ENCODE data around the gene TLR8. TPM values are rescaled to one million over a fixed set of nuclear protein-coding genes. Genes with fewer than 3 reads are reported as not detected.
"Not testable (repeated sequence)": the region's sequence is repeated elsewhere in the genome, so short reads cannot be mapped to it uniquely, and the experiment has no call there.

The TLR8 gene
- total RNA-seq, 1 donor from 2014 or later: 1.7 TPM

DNA sequence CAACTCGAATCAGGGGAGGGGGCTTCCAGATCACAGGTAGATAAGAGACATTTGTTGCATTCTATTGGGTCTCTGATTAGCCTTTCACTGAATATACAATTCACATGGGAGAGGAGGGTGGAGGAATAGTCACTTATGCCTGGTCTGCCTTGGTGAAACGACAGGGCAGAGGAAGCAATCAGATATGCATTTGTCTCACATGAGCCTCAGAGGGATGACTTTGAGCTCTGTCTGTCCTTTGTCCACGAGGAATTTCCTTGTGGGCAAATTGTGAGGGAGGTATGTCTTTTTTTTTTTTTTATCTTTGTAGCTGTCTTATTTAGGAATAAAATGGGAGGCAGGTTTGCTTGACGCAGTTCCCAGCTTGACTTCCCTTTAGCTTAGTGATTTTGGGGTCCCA, 40.0 kb downstream of the TLR8 start:
- DNase-seq (ENCODE audit: low spot score): no peak

- peak; percentile 57 for DNase-seq (ENCODE audit: low spot score)
Observed at GRCh38 chrX:12946838-12947544, 40.6 kb downstream of the TLR8 start.

DNA sequence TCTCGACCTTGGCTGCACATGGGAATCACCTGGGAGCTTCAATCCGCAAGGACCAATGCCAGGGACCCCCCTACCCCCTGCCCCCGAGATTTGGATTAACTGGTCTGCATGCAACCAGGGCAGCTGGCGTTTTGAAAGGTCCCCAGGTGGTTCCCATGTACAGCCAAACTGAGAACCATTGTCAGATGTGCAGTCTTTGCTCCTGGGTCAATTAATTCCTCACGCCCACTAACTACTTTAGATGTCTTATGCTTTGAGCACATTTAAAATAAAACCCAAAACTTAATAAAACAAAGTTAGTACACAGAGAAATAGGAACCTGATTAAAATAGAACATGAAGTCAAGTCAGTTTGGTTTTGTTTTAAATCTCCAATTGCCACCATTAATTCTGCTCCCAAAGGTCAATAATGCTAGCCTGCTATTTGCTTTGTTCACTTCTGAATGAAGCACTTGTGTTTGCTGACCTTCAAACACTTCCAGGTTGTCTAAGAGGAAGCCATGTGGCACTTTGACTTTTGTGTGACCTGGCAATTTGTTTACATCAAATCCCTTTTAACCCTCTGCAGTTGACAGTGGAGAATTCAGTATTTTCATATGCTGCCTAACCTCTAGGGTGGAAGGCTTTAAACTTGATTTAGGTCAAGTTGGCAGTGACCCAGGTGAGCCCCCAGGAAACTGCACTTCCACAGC, 41.3 kb downstream of the TLR8 start:
- no peak for DNase-seq (ENCODE audit: low spot score)

DNA sequence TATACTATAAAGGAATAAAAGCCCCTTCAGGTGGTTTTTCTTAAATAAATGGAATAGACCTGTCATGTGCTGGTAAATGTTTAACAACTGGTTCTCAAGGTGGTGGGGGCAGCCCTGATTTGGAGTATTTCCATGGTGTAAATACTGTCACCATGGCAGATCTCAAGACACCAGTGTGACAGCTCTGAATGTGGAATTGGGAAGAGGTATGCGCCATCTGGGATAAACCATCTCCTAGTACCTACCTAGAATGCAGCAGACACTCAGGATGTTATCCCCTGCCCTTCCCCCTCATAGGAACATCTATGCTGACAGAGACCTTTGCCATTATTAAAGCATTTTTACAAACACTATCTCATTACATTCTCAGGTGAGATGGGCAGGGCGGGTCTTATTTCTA, 42.1 kb downstream of the TLR8 start:
- DNase-seq (ENCODE audit: low spot score): no peak

DNA sequence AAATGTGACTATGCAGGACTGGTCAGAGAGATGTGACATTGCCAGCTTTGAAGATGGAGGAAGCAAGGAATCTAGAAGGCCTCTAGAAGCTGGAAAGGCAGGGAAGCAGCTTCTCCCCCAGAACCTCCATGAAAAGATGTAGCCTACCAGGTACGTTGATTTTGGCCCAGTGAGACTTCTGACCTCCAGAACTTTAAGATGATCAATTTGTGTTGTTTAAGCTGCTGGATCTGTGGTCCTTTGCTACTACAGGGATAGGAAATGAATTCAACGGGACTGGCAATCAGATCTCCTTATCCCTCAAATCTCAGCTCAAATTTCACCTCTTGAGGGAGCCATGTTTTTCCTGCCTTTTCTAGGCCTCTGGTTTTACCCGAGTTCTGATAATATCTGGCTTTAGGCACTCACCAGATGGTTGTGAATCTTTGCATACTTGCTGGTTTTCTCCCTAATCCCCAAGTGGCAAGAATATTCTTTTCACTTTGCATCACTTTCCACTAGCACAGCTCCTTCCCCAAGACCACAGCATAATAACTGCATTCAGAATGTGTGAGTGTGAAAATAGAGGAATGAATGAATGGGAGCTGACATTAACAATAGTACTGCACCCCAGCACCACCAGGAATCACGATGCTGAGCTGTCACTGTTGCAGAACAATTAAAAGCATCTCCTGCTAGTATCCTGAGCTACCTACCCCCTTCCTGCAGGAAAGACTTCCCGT, 42.9 kb downstream of the TLR8 start:
- DNase-seq (ENCODE audit: low spot score): no peak

- DNase-seq (ENCODE audit: low spot score): peak; percentile 85
Observed at GRCh38 chrX:12949927-12950656, 43.7 kb downstream of the TLR8 start.

DNA sequence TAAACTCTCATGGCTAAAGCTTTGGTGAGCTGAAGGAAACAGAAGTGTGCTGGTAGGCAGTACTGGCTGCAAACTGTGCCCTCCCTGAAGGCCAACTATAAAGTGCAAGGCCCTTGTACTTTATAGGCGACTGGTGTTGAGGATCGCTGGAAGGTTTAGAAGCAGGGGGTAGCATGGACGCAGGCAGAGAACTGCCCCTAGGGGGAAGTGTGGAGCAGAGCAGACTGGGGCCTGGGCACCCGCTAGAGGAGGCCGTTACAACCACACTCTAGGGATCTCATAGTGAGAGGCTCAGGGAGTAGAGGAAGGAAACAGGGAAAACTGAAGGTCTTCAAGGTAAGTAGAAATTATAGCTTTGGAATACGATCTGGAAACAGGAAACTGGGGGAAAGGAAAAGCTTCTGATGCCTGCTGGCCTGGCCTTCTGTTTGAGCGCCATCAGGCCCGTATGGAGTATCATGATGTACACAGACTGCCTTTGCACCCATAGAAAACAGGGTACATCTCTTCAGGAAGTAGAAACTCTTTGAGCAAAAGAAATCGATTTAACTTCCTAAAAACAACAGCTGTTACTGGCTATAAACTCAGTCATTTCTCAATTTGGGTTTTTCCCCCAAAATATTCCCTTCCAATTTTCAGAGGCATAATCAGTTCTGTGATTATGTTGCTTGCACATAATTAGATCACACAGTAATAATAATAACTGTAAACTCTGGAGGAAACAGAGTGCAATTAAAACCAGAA, 44.6 kb downstream of the TLR8 start:
- DNase-seq (ENCODE audit: low spot score): no peak

GRCh38 chrX:12951595-12951975, 45.2 kb downstream of the TLR8 start:
- no peak for DNase-seq (ENCODE audit: low spot score)

DNA sequence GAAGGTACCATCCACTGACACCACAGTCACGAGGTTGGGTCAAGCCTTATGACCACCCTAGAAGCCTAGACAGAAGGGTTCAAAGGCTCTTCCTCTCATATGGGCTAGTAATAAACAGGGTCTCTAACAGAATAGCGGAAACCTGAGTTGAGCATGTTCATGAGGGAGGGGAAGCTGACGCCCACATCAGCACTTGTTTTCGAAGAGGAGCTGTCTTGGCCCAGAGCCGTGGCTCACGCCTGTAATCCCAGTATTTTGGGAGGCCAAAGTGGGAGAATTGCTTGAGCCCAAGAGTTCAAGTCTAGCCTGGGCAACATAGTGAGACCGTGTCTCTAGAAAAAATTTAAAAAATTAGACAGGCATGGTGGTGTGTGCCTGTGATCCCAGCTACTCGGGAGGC, 47.0 kb downstream of the TLR8 start:
- DNase-seq (ENCODE audit: low spot score): no peak

GRCh38 chrX:12954376-12954775, 48.0 kb downstream of the TLR8 start:
- DNase-seq (ENCODE audit: low spot score): no peak

DNA sequence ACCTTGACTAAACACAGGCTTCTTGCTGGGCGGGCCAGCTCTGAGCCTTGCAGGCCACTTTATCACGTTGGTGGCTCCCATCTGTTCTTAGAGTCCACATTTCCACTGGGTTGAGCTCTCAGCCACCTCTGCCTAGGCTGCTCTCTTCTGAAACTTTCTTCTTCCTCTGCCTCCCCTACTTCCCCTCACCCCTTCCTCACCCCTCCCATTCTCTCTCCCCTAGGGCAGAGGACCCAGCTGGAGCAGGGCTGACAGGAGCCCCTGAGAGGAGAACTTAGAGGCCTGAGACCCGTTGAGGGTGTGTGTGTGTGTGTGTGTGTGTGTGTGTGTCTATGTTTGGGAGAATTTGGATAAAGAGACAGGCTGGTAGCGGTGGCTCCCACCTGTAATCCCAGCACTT, 48.6 kb downstream of the TLR8 start:
- no peak for DNase-seq (ENCODE audit: low spot score)

GRCh38 chrX:12955882-12956703, 49.7 kb downstream of the TLR8 start:
- peak; percentile 49 for DNase-seq (ENCODE audit: low spot score)

- peak; percentile 54 for DNase-seq (ENCODE audit: low spot score)
Observed at GRCh38 chrX:12956704-12957534, 50.5 kb downstream of the TLR8 start.

DNA sequence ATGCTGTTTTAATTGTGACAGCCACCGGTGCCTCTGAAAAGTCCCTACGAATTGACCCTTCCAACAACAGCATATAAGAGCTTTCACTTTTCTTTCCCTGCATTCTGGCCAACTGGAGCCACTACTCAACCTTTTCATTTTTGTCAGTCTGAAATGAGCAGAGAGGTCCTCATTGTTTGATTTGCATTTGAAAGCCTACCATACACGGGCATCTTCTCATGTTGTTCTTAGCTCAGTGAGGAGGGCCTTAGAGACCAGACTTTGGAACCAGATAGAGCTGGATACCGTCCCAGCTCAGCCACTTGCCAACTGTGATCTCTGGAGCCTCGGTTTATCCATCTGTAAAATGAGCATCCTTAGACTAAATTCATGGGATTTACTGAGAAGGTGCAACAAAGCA, 51.6 kb downstream of the TLR8 start:
- DNase-seq (ENCODE audit: low spot score): no peak

DNA sequence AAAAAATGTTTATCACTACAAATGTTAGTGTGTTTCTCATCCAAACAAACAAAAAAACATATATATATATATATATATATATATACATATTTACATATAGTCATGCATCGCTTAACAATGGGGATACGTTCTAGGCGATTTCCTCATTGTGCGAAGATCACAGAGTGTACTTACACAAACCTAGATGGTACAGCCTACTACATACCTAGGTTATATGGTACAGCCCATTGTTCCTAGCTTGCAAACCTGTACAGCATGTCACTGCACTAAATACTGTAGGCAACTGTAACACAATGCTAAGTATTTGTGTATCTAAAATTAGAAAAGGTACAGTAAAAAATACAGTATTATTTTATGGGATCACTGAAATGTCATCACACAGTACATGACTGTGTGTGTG, 52.0 kb downstream of the TLR8 start:
- no peak for DNase-seq (ENCODE audit: low spot score)

GRCh38 chrX:12961196-12961718, 54.8 kb downstream of the TLR8 start:
- DNase-seq (ENCODE audit: low spot score): no peak

GRCh38 chrX:12962041-12962504, 55.7 kb downstream of the TLR8 start:
- no peak for DNase-seq (ENCODE audit: low spot score)

DNA sequence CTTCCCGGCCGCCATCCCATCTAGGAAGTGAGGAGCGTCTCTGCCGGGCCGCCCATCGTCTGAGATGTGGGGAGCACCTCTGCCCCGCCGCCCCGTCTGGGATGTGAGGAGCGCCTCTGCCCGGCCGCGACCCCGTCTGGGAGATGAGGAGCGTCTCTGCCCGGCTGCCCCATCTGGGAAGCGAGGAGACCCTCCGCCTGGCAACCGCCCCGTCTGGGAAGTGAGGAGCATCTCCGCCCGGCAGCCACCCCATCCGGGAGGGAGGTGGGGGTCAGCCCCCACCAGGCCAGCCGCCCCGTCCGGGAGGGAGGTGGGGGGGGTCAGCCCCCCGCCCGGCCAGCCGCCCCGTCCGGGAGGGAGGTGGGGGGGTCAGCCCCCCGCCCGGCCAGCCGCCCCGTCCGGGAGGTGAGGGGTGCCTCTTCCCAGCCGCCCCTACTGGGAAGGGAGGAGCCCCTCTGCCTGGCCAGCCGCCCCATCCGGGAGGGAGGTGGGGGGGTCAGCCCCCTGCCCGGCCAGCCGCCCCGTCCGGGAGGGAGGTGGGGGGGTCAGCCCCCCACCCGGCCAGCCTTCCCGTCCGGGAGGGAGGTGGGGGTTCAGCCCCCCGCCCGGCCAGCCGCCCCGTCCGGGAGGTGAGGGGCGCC, 56.9 kb downstream of the TLR8 start:
- DNase-seq (ENCODE audit: low spot score): not testable (repeated sequence)

Data from umbilical cord (tissue), 2 donors.